Measurements from ENCODE around the gene NFKBIE. TPM values are rescaled to one million over a fixed set of nuclear protein-coding genes. Genes with fewer than 3 reads are reported as not detected.

The NFKBIE gene
- total and polyA plus RNA-seq, 9 of the 15 experiments (the other 6 are each of a cell fraction or from before 2014, with no cell fraction given): 2.1 to 16.4 (median 11.7) TPM

- TF ChIP-seq ZNF609 (CRISPR knock-in tag; IDR thresholded peaks at IDR 0.05; ENCODE audit: borderline replicate concordance) (no peak), SOX6 (IDR thresholded peaks at IDR 0.05) (no peak), ZBTB8A (IDR thresholded peaks at IDR 0.05; ENCODE audit: partially characterized antibody) (no peak), NR2C2 (CRISPR knock-in tag; IDR thresholded peaks at IDR 0.05) (no peak), NR2C2 (tag; IDR thresholded peaks at IDR 0.05) (peak; percentile 13; the same call in 1 of the 2 replicates), E2F4 (CRISPR knock-in tag; IDR thresholded peaks at IDR 0.05; ENCODE audit: low read depth) (no peak), HBP1 (CRISPR knock-in tag; IDR thresholded peaks at IDR 0.05) (no peak), SMAD4 (CRISPR knock-in tag; conservative IDR thresholded peaks at IDR 0.05) (peak; percentile 70), CCNT2 (IDR thresholded peaks at IDR 0.05; ENCODE audit: borderline replicate concordance, extremely low read depth, insufficient read length, low read depth, low read length) (peak; percentile 78), PRDM10 (IDR thresholded peaks at IDR 0.05; ENCODE audit: partially characterized antibody) (no peak), ZNF134 (CRISPR knock-in tag; conservative IDR thresholded peaks at IDR 0.05) (peak; percentile 58; the same call in 1 of the 2 replicates), FOXP4 (CRISPR knock-in tag; IDR thresholded peaks at IDR 0.05; ENCODE audit: borderline replicate concordance) (no peak; the same call in 1 of the 2 replicates), ZKSCAN1 (IDR thresholded peaks at IDR 0.05; ENCODE audit: low read depth, low read length) (no peak)
Measured at GRCh38 chr6:44265007-44265721, at the start of gene NFKBIE (continued).
